Activated CD4-positive, alpha-beta T cell treated with anti-CD3 and anti-CD28 coated beads for 4 hours (primary cell): ENCODE measurements around the gene NOP9.
"Not testable (repeated sequence)": the region's sequence is repeated elsewhere in the genome, so short reads cannot be mapped to it uniquely, and the experiment has no call there.

ENCODE experiments used
- DNase-seq, 2 donors: peaks; one replicate each; pipeline ENCODE4 v3.0.0-alpha.2; 2020

Gene NOP9

DNA sequence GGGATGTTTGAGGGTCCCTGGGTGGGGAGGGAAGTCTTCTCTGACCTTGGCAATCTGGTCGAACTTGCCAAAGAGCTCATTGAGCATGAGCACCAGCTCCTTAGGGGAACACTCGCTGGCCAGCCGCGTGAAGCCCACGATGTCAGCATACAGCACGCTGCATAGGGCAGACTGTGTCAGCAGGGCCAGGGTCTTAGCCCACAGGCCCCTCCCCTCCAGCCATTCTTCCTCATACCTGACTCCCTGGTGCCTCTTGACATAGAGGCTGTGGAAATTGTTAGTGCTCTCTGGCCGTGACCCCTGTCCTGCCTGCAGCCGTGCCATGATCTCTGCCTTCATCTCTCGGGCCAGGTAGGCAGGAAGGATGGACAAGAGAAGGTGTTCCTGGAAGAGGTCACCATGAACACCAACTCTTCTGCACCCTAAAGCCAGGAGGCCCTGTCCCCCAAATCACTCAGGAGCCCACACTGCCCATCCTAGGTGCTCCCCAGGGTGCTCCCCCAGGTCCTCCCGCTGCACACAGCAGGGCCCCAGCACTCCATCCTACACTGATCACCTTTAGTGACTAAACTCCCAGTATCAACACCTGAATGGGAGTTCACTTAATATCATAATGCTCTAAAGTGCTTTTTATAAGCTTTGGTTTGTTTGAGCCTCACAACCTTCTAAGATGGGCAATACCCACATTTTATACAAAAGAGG, 31.5 kb downstream of the NOP9 start:
- no peak for DNase-seq

DNA sequence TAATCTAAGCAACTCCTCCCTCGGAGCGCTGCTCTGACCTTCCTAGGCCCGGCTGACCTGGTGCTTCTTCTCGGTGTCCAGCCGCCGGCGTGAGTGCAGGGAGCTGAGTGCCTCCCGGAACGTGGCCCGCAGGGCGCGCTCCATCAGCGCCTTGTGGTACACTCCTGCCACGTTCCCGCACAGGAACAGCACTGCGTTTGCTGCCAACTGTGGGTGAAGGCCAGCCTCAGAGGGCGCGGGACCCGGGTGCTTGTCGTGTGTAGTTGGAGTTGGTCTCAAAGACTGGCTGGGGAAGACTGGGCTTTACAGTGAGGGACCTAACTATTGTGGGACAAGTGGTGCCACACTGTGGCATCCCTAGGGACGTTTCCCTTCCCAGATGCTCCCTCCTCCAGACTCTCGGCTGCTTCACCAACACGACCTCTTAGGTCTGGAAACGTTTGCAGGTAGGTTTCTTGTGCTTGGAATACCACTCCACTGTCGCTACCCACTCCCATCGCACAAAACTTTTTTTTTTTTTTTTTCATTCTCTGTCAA, 32.1 kb downstream of the NOP9 start:
- no peak for DNase-seq

DNA sequence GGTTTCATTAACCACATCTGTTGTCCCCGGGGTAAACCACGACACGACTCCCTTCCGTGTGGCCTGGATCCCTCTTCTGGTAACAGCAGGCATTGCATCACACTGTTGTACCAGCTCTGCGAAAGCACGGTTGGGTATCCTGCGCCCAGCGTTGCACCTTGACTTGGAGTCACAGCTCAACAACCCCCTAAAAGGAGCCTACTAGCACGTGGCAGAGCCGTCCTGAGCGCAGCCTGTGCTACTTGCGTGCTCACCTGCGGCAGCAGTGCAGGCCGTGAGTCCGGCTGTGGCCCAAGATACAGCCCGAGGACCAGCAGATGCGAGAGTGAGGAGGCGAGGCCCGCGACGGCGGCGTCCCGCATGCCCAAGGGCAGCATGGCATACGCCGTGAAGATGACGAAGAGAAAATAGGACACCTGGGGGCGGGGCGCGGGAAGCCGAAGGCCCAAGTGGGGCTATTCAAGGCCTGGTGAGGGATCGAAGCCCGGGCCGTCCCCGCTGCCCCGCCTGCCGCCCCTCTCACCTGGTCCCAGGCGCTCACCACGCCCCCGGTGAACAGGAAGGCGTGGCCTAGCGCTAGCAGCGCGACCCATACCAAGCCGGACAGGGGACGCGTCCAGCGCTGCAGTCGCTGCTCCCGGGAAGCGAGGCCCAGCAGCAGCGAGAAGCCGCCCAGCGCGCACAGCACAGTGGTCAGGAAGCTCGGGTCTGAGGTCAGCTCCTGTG, 32.8 kb downstream of the NOP9 start:
- peak; percentile 85 to 86 for DNase-seq

DNA sequence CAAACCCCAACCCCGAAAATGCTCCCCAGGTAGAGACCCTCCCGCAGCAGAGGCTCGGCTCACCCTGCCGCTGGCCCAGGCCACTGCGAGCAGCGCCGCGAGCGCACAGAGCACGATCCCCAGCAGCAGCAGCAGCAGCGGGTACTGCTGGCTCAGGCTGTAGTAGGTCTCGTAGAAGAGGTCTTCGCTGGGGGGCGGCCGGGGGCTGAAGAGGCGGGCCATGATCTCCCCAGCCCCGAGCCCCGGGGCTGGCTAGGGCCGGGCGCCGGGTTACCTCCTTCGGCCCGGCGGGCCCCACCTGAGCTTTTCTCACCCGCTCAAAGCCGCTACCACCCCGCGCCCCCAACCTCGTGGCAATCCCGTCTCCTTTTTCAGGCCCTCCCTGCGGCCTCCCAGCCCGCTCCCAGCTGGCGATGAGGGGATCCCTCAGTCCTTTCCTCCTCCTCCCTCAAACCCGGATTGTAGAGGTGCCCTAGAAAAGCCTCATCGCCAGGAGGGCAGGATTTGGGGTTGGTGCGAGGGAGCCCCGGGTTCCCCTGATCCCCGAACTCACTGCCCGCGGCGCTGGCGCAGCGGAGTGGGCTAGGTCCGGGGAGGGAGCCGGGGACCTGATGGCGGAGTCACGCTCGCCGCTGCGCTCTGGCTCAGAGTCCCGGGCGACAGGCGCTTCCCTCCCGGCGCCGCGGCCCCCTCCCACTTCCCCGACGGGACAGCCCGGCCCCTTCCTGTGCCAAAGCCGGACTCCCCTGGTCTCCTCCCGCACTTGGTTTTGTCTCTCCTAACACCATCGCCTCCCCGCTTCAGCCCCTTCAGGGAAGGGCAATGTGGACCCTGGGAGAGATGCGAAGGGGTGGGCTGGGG, 35.0 kb downstream of the NOP9 start, which contains the start of gene ADCY4:
Gene ADCY4 (minus strand): TSS at position 641 of the 861 bp plus-strand sequence. CDS start 419 bp downstream, at position 222.
- DNase-seq = no peak

DNA sequence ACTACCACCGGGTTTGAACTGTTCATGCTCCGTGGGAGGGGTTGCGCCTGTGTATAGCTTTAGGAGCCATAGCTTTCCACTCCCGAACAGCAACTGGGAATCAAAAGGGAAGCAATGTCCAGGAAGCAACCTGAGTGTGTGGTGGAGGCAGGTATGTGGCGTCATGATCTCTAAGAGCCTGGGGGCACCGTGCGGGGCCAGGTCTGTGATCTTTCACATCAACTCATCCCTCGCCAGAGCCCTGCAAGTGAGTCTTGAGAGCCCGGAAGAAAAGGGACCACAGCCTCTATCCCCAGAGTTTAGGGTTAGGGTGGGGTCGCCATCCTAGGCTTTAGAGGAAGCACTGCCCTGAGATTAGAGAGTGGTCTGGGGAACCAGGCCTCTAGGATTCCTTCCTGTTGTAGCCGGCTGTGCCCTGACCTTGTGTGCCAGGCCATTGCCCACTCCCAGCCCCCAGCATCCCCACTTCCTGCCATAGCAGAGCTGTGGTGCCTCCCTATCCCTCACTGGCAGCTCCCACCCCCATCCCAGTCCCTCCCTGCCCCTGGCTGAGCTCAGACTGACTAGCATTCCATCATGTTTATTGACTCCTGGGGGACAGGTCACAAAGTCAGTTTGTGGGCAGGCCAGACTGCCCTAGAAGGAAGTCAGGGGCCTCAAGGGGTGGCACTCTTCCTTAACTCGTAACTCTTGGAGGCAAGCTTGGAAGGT, 36.0 kb downstream of the NOP9 start:
- DNase-seq = no peak

DNA sequence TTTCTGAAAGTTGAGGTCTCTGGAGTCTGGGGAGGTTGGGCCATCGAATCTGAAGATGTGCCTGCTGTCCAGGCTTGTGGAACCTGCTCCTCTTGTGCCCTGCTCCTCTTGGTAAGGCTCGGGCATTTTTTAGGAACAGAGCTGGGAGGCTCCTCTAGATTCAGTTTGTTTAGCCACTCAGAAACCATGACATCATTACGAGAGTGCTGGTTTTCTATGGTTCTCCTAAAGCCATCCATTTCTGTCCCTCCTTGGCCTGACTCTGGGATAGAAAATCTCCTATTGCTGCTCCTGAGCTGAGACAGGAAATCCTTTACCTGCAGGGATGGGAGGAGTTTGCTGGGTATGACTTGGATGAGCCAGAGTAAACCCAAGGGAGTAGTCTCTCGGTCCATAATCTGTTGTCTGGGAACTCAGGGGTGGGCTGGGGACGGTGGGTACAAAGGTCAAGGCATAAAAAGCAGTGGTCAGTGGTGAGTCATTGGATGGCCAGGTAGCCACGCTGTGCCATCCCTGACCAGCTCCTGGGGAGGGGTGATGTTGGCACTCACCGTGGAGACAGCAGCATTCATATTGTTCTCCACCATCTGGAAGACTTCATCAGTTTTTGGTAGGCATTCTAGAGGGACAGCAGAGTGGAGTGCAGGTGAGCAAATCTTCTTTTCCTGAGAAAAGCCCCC, 37.6 kb downstream of the NOP9 start:
- DNase-seq = no peak

DNA sequence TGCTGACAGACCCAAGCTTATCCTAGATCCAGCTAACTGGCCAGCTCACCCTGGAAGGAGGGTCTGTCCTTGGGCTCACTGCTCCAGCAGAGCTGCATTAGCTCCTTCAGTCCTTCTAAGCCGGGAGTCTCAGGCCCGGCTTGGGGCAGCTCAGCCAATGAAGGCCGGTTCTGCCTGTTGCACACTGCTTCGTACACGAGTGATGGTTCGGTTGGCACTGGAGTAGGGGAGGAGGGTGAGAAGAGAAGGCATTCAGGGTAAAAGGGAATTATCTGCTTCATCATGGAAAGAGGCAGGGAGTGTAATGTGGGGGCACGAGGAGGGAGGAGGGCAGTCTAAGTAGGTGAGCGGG, 38.1 kb downstream of the NOP9 start:
- no peak for DNase-seq

DNA sequence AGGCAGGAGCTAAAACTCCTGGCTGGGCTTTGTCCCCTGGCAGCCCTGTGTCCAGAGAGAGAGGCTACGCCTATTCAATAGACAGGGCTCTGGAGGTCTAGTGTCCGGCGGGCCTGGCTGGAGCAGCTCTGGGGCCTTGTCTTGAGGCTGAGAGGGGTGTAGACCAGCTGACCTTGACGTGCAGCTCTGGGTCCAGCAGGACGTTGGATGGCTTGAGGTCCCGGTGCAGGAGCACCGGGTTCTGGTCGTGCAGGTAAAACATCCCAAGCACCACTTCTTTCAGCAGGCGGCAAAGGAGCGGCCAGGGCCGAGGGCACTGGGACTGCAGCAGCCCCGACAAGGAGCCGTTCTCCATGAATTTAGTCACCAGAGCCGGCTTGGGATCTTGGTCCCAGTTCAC, 39.2 kb downstream of the NOP9 start:
- no peak for DNase-seq

DNA sequence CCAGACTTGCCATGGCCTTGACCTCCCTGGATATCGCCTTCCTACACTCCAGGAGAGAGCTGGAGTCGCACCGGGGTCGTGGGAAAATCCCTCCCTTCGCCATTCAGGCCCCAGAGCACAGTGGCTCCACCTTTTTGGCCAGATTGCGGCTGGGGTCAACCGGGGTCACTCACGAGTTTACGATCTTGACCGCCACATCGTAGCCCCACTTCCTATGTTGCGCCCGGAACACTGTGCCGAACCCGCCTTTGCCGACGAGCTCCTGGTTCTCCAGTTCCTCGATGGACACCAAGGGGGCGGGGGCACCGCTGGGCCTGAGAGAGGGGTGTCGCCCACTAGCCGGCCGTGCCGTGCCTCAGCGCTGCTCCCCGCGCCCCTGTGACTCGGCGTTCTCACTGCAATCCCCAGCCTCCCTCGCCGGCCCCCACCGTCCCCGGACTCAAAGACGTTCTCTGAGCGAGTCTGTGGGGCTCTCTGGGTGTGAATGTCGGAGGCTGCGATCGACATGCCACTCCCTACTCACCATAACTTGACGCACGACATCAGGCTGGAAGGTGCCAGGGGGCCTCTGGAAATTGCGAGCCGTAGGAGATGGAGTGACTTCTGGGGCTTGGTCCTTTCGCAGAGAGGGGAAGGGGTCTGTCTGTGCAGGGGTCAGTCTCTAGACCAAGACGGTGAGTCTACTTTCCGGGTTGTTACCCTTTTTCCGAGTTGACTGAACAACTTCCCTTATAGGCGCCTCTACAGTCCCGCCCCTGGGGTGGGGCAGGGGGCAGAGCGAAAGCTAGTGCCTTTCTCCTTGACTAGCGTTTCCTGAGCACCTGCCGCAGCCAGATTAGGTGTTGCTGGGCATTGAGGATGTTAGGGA, 39.9 kb downstream of the NOP9 start, which contains the start of gene RIPK3:
Gene RIPK3 (minus strand): TSS at position 708 of the 868 bp plus-strand sequence. CDS start 165 bp downstream, at position 543.
- peak; percentile 59 to 70 for DNase-seq

DNA sequence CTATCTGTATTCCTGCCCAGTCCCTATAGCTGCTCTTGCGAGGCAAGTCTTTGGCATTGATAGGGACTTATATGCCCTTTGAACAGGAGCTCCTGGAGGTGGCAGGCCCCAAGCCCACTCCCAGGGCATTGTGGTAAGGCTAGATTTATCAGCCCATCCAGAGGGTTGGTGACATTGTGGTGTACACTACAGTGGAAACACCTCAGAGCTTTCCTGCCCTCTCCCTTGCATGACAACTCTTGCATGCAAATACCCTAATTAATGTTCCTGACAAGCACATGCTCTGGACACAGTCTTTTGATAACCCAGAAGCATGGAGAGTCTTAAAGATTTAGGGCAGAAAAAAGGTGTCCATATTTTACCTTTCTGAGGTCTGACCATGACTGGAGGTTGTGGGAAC, 41.0 kb downstream of the NOP9 start:
- DNase-seq = no peak

DNA sequence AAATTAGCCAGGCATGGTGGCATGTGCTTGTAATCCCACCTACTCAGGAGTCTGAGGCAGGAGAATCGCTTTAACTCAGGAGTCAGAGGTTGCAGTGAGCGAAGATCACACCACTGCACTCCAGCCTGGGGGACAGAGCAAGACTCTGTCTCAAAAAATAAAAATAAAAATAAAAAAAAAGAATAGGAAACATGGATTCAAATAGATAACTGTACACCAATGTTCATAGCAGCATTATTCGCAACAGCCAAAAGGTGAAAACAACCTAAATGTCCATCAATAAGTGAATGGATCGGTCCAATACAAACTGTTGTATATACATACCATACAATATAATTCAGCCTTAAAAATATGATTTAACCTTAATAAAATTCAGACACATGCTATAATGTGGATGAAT, 43.2 kb downstream of the NOP9 start:
- DNase-seq = no peak

DNA sequence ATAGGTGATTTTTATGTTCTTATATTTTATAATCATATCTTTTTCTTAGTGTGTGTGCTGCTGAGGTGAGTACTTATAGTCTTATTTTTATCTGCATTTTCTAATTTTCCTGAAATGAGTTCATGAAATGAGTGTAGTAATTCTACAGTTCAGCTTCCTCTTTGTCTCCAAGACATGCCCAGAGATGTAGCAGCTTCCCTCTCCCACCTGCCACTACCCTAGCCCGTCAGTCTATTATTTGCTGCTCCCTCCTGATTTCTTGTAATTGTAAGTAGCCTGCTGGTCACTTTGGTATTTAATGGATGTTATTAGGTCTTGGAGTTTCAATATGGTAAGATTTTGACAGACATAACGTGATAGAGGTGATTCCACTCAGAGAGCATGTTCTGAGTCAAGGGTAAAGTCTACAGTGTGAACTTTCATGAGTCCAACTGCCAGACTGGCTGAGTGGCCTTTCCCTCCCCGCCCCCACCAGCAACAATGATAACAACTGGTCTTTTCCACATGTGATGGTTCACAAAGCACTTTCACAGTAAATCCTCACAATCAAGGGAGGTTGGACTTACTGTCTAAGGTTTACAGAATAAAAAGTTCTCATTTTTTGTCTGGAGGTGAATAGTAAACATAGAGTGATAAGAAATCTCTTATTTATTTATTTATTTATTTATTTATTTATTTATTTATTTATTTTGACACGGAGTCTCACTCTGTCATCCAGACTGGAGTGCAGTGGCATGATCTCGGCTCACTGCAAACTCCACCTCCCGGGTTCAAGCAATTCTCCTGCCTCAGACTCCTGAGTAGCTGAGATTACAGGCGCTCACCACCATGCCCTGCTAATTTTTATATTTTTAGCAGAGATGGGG, 44.4 kb downstream of the NOP9 start:
- no peak for DNase-seq

DNA sequence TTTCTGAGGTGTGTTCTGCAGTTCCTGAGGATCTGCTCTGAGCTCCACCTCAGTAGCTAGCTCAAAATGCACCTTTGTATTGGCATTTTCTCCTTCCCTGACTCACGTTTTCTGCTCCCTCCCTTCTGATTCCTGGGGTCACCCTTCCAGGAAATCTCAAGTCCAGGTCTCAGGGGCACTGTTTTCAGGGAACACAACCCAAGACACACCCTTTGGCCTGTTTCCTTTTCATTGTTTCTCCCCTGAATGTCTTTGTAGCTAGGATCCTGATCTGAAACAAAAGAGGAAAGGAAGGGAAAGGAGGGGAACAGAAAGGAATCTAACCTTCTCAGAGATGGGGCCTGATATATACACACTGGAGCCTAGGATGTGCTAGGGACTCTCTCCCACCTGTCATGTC, 47.5 kb downstream of the NOP9 start:
- no peak for DNase-seq

DNA sequence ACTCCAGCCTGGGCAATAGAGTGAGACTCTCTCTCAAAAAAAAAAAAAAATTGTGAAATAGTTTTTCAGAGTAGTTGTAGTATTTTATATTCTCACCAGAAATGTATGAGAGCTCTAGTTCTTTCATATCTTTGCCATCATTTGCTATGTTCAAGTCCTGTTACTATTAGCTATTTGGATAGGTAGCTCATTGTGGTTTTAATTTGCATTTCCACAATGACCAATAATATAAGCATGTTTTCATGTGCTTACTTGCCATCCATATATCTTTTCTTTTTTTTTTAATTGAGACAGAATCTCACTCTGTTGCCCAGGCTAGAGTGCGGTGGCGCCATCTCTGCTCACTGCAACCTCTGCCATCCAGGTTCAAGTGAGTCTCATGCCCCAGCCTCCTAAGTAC, 48.5 kb downstream of the NOP9 start:
- DNase-seq = no peak

DNA sequence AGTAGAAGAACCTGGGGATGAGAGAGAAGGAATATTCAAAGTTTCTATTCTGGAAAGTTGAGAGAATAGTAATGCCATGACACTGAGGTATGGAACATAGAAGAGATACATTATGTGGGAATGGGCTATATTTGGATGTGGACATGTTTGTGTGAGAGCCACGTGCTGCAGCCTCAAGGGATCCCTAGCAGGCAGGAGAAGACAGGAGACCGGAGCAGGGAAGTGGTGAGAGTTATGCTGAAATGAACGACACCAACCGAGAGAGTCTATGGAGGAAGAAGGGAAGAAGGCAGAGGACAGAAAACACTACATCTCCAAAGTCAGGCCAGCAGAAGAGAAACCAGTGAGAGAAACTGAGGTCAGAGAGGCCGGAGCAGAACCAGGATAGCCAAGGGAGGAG, 50.1 kb downstream of the NOP9 start:
- no peak for DNase-seq

DNA sequence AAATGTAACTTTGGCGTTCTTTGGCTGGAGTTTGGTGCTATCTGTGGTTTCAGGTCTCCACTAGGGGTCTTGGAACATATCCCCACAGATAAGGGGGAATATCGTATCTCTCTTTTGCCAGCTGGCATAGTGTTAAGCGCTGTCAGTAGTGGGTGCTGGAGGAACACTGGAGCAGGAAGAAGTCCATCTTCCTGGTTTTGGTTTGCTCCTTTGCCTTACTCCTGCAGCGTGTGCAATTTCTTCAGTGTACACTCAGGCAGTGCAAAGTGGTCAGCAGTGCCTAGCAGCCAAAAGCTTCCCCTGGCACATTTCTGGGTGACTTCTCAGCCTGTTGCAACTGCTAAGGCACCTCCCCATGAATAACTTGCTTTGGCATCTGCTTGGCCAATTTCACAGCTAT, 51.9 kb downstream of the NOP9 start:
- no peak for DNase-seq

DNA sequence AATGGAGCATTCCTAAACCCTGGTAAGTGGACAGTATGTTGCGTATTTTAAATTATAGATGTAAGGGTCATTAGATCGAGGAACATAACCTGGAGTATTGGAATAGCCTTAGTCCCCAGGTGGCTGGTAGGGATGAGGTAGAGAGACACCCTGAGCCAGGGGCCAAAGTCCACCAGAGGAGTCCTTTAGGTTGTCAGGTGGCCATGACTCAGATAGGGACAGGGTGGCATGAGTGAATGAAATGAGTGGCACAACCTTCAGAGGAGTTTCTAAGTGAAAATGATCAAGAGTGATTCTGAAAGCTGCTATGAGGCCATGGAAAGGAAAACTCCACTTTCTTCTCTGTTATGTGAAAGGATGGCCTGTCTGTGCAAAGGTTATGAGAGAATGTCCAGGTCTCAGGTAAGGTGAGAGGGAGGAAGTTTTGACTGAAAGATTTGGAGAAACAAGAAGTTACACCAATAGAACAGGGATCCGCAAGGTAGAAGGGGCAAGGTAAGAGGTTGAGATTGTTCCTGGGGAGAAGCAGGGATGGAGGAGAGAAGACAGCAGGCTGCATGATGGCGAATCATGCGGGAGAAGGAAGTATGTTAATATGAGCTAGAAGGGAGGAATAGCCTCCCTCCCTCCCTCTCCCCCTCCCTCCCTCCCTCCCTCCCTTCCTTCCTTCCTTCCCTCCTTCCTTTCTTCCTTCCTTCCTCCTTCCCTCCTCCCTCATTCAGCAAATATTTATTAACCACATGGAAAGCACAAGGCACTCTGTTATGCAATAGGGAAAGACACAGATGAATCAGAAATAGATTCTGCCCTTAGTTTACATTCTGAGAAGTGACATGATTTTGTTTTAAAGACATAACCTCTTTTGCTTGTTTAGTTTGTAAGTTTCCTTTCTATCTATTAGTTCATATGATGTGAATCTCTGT, 54.2 kb downstream of the NOP9 start:
- DNase-seq = no peak

DNA sequence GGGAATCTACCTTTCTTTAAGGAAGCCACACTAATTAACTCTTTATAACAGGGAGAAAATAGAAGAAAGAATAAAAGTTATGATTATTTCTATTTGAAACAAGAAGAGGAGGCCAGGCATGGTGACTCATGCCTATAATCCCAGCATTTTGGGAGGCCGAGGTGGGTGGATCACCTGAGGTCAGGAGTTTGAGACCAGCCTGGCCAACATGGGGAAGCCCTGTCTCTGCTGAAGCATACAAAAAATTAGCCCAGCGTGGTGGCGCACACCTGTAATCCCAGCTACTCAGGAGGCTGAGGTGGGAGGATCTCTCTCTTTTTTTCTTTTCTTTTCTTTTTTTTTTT, 54.8 kb downstream of the NOP9 start:
- DNase-seq = not testable (repeated sequence)

DNA sequence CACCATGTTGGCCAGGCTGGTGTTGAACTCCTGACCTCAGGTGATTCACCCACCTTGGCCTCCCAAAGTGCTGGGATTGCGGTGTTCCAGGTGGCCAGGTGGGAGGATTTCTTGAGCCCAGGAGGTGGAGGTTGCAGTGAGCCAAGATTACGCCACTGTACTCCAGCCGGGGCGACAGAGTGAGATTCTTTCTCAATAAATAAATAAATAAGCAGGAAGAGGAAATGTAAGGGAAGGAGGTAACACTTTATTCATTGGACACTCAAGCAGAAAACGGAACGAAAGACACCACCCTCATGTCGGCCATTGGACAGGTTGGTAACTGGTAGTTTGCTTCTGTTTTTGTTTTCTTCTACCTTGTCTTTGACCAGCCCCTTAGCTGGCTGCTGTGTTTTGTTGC, 55.4 kb downstream of the NOP9 start:
- no peak for DNase-seq
